Activated naive CD8-positive, alpha-beta T cell treated with anti-CD3 and anti-CD28 coated beads for 36 hours (primary cell): Measurements from ENCODE around the gene CFAP99. TPM values are rescaled to one million over a fixed set of nuclear protein-coding genes. Genes with fewer than 3 reads are reported as not detected.

ENCODE experiments used
- DNase-seq: peaks from one replicate; pipeline ENCODE4 v3.0.0; 2021
- H3K27ac Mint-ChIP-seq: one replicate; pipeline ENCODE4 v1.8.0; 2022; ENCODE audit warnings: mild to moderate bottlenecking, moderate library complexity, mixed read lengths
- H3K27me3 Mint-ChIP-seq: one replicate; pipeline ENCODE4 v1.8.0; 2022; ENCODE audit warnings: mild to moderate bottlenecking, mixed read lengths
- H3K36me3 Mint-ChIP-seq: one replicate; pipeline ENCODE4 v1.8.0; 2021; ENCODE audit warnings: mild to moderate bottlenecking, mixed read lengths
- H3K4me1 Mint-ChIP-seq: one replicate; pipeline ENCODE4 v1.8.0; 2021; ENCODE audit warnings: mixed read lengths
- H3K4me3 Mint-ChIP-seq: one replicate; pipeline ENCODE4 v1.8.0; 2022; ENCODE audit warnings: mild to moderate bottlenecking, moderate library complexity, mixed read lengths
- H3K9me3 Mint-ChIP-seq: one replicate; pipeline ENCODE4 v1.8.0; 2022; ENCODE audit warnings: mixed read lengths
- total RNA-seq, 2 experiments: library from RNA; stranded (reverse); gene quantifications; one replicate each; pipeline ENCODE4 v1.2.3, GENCODE V29; 2021

Gene CFAP99
- total RNA-seq, 2 experiments from 2014 or later, result not detected

- no peak for DNase-seq
- H3K27me3 Mint-ChIP-seq, result peaks cover 17% of the 10 kb centered on the region
- no peaks in the 10 kb centered on the region for H3K36me3 Mint-ChIP-seq
- no peak overlapping the region for H3K27ac Mint-ChIP-seq
- no peaks in the 10 kb centered on the region for H3K9me3 Mint-ChIP-seq
- H3K4me3 Mint-ChIP-seq, result no peak overlapping the region
- peaks cover 2% of the 10 kb centered on the region for H3K4me1 Mint-ChIP-seq
Observed at GRCh38 chr4:2399631-2400190, 19.0 kb upstream of the CFAP99 start.

- DNase-seq, result no peak
- H3K36me3 Mint-ChIP-seq, result no peaks in the 10 kb centered on the region
- peaks cover 14% of the 10 kb centered on the region for H3K27me3 Mint-ChIP-seq
- H3K4me1 Mint-ChIP-seq, result peaks cover 2% of the 10 kb centered on the region
- no peak overlapping the region for H3K4me3 Mint-ChIP-seq
- no peak overlapping the region for H3K27ac Mint-ChIP-seq
- no peaks in the 10 kb centered on the region for H3K9me3 Mint-ChIP-seq
Observed at GRCh38 chr4:2400841-2401609, 17.7 kb upstream of the CFAP99 start.

GRCh38 chr4:2401610-2401983, 17.2 kb upstream of the CFAP99 start:
- H3K27me3 Mint-ChIP-seq, result peaks cover 14% of the 10 kb centered on the region
- peaks cover 2% of the 10 kb centered on the region for H3K4me1 Mint-ChIP-seq
- H3K4me3 Mint-ChIP-seq, result no peak overlapping the region
- H3K36me3 Mint-ChIP-seq, result no peaks in the 10 kb centered on the region
- H3K27ac Mint-ChIP-seq, result no peak overlapping the region
- no peaks in the 10 kb centered on the region for H3K9me3 Mint-ChIP-seq
- DNase-seq, result no peak

GRCh38 chr4:2402048-2402842, 16.5 kb upstream of the CFAP99 start:
- no peaks in the 10 kb centered on the region for H3K36me3 Mint-ChIP-seq
- no peak overlapping the region for H3K27ac Mint-ChIP-seq
- peaks cover 2% of the 10 kb centered on the region for H3K4me1 Mint-ChIP-seq
- H3K27me3 Mint-ChIP-seq, result peaks cover 14% of the 10 kb centered on the region
- DNase-seq, result no peak
- H3K9me3 Mint-ChIP-seq, result no peaks in the 10 kb centered on the region
- peak overlapping the region; percentile 12 for H3K4me3 Mint-ChIP-seq

GRCh38 chr4:2402941-2403340, 15.8 kb upstream of the CFAP99 start:
- H3K4me3 Mint-ChIP-seq, result no peak overlapping the region
- H3K4me1 Mint-ChIP-seq, result peaks cover 2% of the 10 kb centered on the region
- H3K27ac Mint-ChIP-seq, result no peak overlapping the region

GRCh38 chr4:2406406-2406805, 12.3 kb upstream of the CFAP99 start:
- Mint-ChIP-seq H3K9me3 (no peaks in the 10 kb centered on the region), H3K27me3 (peaks cover 10% of the 10 kb centered on the region), H3K27ac (no peak overlapping the region), H3K36me3 (no peaks in the 10 kb centered on the region), H3K4me3 (no peak overlapping the region), H3K4me1 (peaks cover 10% of the 10 kb centered on the region)
- no peak for DNase-seq

More at GRCh38 chr4:2402941-2403340, 15.8 kb upstream of the CFAP99 start:
- Mint-ChIP-seq H3K27me3 (peaks cover 14% of the 10 kb centered on the region), H3K36me3 (no peaks in the 10 kb centered on the region), H3K9me3 (no peaks in the 10 kb centered on the region)
- DNase-seq, result no peak

GRCh38 chr4:2406920-2407319, 11.8 kb upstream of the CFAP99 start:
- Mint-ChIP-seq H3K4me1 (peaks cover 13% of the 10 kb centered on the region), H3K36me3 (no peaks in the 10 kb centered on the region), H3K27me3 (peaks cover 7% of the 10 kb centered on the region), H3K27ac (no peak overlapping the region), H3K4me3 (no peak overlapping the region), H3K9me3 (no peaks in the 10 kb centered on the region)
- DNase-seq, result no peak

- Mint-ChIP-seq H3K9me3 (no peaks in the 10 kb centered on the region), H3K27ac (no peak overlapping the region), H3K27me3 (no peaks in the 10 kb centered on the region), H3K4me1 (peaks cover 24% of the 10 kb centered on the region), H3K36me3 (no peaks in the 10 kb centered on the region), H3K4me3 (no peak overlapping the region)
- DNase-seq, result no peak
Observed at GRCh38 chr4:2407991-2408342, 10.8 kb upstream of the CFAP99 start.

GRCh38 chr4:2408401-2408958, 10.3 kb upstream of the CFAP99 start:
- no peaks in the 10 kb centered on the region for H3K36me3 Mint-ChIP-seq
- H3K9me3 Mint-ChIP-seq, result no peaks in the 10 kb centered on the region
- H3K27ac Mint-ChIP-seq, result no peak overlapping the region
- no peak overlapping the region for H3K4me3 Mint-ChIP-seq
- H3K4me1 Mint-ChIP-seq, result peaks cover 29% of the 10 kb centered on the region
- H3K27me3 Mint-ChIP-seq, result no peaks in the 10 kb centered on the region
- peak; percentile 31 for DNase-seq

GRCh38 chr4:2408976-2409375, 9.8 kb upstream of the CFAP99 start:
- H3K27me3 Mint-ChIP-seq, result no peaks in the 10 kb centered on the region
- H3K27ac Mint-ChIP-seq, result peak overlapping the region; percentile 26
- H3K9me3 Mint-ChIP-seq, result no peaks in the 10 kb centered on the region
- no peaks in the 10 kb centered on the region for H3K36me3 Mint-ChIP-seq
- H3K4me1 Mint-ChIP-seq, result peaks cover 34% of the 10 kb centered on the region
- no peak for DNase-seq
- no peak overlapping the region for H3K4me3 Mint-ChIP-seq

GRCh38 chr4:2409381-2409783, 9.4 kb upstream of the CFAP99 start:
- no peak for DNase-seq
- H3K27ac Mint-ChIP-seq, result no peak overlapping the region
- H3K36me3 Mint-ChIP-seq, result no peaks in the 10 kb centered on the region
- H3K4me1 Mint-ChIP-seq, result peaks cover 38% of the 10 kb centered on the region
- H3K4me3 Mint-ChIP-seq, result no peak overlapping the region
- no peaks in the 10 kb centered on the region for H3K9me3 Mint-ChIP-seq
- H3K27me3 Mint-ChIP-seq, result peaks cover 4% of the 10 kb centered on the region

GRCh38 chr4:2411786-2412510, 6.8 kb upstream of the CFAP99 start:
- H3K36me3 Mint-ChIP-seq, result no peaks in the 10 kb centered on the region
- H3K9me3 Mint-ChIP-seq, result no peaks in the 10 kb centered on the region
- no peak overlapping the region for H3K4me3 Mint-ChIP-seq
- H3K4me1 Mint-ChIP-seq, result peaks cover 51% of the 10 kb centered on the region
- DNase-seq, result peak; percentile 14
- H3K27ac Mint-ChIP-seq, result peak overlapping the region; percentile 96
- H3K27me3 Mint-ChIP-seq, result peaks cover 27% of the 10 kb centered on the region

GRCh38 chr4:2412534-2412884, 6.2 kb upstream of the CFAP99 start:
- H3K4me3 Mint-ChIP-seq, result peak overlapping the region; percentile 60
- peaks cover 52% of the 10 kb centered on the region for H3K4me1 Mint-ChIP-seq
- no peaks in the 10 kb centered on the region for H3K9me3 Mint-ChIP-seq
- peaks cover 29% of the 10 kb centered on the region for H3K27me3 Mint-ChIP-seq
- H3K36me3 Mint-ChIP-seq, result no peaks in the 10 kb centered on the region
- H3K27ac Mint-ChIP-seq, result peak overlapping the region; percentile 96
- peak; percentile 72 for DNase-seq

GRCh38 chr4:2412885-2413716, 5.7 kb upstream of the CFAP99 start:
- Mint-ChIP-seq H3K4me3 (peak overlapping the region; percentile 60), H3K4me1 (peaks cover 56% of the 10 kb centered on the region), H3K9me3 (no peaks in the 10 kb centered on the region), H3K27me3 (peaks cover 35% of the 10 kb centered on the region), H3K36me3 (no peaks in the 10 kb centered on the region), H3K27ac (peak overlapping the region; percentile 96)
- DNase-seq, result peak; percentile 88
